HG02678 (cell line): Measurements from ENCODE around the gene XPO6.
"Not testable (repeated sequence)": the region's sequence is repeated elsewhere in the genome, so short reads cannot be mapped to it uniquely, and the experiment has no call there.

Experiments
- ATAC-seq: cut with Tn5 transposase; IDR thresholded peaks from one replicate; pipeline ENCODE4 v1.9.1; 2021; ENCODE audit warnings: mild to moderate bottlenecking, moderate library complexity; ENCODE audit not compliant: unreplicated experiment

XPO6 gene

DNA sequence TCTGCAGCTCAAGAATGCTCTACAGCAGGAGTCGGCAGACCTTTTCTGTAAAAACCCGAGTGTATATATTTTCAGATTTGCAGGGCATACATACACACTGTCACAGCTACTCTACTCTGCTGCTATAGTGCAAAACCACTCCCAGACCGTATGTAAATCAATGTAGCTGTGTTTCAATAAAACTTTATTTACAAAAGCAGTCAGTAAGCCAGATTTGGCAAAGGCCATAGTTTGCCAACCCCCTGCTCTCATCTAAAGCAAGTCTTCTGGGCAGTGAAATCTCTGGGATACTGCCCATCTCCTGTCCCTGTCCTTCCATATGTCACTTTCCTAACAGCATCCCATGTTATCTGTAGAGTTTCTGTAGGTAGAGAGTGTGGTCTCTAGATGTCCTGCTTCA lies 91.0 kb downstream of the XPO6 start:
- ATAC-seq = no peak

DNA sequence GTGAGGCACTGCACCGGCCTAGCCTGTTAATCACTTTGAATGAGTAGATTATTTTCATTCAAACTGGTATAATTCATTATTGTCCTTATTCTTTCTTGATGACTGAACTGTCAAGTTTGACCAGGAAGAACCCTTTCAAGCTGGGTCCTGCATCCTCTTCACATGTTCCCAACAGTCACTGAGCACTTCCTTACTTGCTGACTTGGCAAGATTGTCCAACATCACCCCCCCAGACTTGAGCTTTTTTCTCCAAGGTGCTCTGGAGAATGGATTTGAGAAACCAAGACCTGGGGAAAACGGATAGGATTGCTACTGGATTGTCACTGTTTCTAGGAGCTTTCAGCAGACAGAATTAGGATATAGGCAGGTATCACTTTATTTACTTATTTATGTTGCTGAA lies 93.1 kb downstream of the XPO6 start:
- ATAC-seq = no peak

DNA sequence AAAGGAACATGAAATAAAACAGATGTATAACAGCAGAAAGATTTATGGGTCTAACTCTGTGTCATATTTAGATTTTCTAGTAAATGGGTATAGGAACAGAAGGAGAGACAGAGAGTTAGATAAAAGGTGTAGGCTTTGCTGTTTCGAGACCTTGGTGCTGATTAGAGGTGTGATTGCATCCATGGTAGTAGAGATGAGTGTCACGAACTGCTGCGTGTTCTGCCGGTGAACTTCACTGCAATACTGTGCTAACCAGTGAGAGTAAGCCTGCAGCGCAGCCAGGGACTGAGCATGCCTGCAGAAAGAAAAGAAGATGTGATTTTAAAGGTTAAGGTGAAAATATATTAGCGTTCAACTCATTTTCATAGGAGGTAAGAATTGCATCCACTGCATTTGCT lies 94.6 kb downstream of the XPO6 start:
- no peak for ATAC-seq

- not testable (repeated sequence) for ATAC-seq
Observed at GRCh38 chr16:28115866-28116265, 95.9 kb downstream of the XPO6 start.

GRCh38 chr16:28112908-28113307 lies 98.9 kb downstream of the XPO6 start:
- ATAC-seq = no peak

- no peak for ATAC-seq
Observed at GRCh38 chr16:28110977-28111376, 100.8 kb downstream of the XPO6 start.

DNA sequence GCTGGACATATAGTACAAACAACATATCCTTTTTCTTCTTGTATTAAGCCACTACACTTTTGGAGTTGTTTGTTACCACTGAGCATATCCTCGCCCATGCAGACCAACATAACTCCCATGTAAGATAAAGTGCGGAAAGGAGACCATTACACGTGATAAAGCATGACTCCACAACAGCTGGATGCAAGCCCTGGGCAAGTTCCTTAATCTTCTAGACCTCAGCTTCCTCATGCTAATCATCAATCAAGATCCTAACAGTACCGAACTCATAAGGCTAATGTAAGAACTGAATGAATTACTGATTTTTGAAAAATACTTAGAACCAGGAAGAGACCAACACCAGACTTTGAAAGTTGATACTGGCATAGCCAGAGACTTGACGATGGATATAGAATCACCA lies 101.3 kb downstream of the XPO6 start:
- no peak for ATAC-seq

- ATAC-seq = no peak
Observed at GRCh38 chr16:28110074-28110473, 101.7 kb downstream of the XPO6 start.

- no peak for ATAC-seq
Observed at GRCh38 chr16:28108590-28109247, 103.0 kb downstream of the XPO6 start.

- no peak for ATAC-seq
Observed at GRCh38 chr16:28107232-28107631, 104.5 kb downstream of the XPO6 start.

GRCh38 chr16:28106467-28107215 lies 105.1 kb downstream of the XPO6 start:
- ATAC-seq = no peak

- no peak for ATAC-seq
Observed at GRCh38 chr16:28105954-28106353, 105.8 kb downstream of the XPO6 start.

DNA sequence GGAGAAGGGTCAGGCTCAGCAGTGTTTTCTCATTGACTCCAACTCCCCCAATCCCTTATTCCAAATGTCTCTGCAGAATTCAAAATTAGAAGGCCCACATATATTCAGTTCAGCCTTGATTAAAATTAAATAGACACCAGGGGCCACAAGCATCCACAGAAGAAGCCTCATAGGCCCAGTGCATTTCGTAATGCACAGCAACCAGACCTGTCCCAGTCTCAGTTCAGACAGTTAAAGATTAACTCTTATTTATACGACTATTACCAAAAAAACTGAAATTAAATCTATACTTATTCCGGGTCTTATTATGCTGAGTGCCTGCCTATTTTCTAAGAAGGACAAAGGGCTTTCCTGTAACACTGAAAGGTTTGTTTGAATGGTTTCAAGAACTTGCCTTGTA lies 106.5 kb downstream of the XPO6 start:
- ATAC-seq = no peak

- no peak for ATAC-seq
Observed at GRCh38 chr16:28104404-28104803, 107.4 kb downstream of the XPO6 start.

DNA sequence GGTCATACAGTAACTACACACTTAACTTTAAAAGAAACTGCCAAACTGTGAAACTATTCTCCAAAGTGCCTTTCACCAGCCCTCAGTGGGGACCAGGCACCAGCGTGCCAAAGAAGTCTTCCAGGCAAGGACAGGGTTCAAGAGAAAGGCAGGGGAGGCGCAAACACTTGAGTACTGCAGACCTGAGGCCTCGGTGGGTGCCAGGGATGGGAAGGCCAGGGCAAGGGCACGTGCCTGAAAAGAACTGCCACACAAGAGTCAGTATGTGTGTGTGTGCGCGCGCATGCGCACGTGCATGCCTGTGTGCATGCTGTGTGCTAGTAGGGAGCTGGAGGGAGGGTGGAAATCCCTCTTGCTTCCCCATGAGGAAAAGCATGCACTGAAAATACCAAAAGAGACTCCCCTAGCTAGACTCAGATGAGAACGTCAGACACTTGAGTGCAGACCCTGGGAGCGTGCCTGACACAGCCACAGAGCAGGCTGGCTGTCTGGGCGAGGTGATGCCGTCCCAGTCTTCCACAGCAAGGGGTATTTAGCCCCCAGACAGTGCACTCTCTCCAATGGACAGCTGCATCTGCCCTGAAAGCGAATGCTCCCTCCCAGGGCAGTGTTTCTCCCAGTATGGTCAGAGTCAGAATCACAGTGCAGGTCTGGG lies 108.1 kb downstream of the XPO6 start:
- ATAC-seq = no peak

GRCh38 chr16:28101533-28101890 lies 110.3 kb downstream of the XPO6 start:
- ATAC-seq = no peak

DNA sequence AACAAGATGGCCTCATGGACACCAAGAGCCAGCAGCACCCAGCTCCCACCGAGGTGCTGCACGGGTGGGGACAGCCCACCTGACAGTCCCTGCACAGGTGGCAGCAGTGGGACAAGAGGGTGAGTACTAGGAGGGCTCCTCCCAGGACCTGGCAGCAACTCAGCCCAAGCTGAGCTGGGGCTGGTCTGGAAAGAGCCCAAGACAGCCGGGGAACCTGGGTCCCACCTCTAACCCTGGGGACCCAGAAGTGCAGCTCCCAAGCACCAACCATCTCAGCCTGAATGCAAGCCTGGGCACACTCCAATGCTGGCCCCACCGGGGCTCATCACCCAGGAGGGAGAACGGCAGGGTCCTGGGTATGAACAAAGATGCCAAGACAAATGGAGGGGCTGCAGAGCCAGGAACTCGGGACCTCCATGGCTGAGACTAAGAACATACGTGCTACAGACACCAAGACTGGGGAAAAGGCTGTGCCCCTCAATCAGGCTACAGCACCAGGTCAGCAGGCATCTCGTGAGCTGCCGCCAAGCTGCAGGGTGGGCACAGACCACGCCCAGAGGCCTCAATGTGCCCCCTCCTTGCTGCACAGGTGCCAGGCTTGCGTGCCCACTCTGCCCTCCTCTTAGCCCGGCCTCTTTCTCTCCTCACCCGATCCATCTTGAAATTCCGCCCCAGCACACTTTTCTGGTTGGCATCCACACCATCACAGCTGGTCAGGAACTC lies 110.8 kb downstream of the XPO6 start:
- ATAC-seq = no peak

DNA sequence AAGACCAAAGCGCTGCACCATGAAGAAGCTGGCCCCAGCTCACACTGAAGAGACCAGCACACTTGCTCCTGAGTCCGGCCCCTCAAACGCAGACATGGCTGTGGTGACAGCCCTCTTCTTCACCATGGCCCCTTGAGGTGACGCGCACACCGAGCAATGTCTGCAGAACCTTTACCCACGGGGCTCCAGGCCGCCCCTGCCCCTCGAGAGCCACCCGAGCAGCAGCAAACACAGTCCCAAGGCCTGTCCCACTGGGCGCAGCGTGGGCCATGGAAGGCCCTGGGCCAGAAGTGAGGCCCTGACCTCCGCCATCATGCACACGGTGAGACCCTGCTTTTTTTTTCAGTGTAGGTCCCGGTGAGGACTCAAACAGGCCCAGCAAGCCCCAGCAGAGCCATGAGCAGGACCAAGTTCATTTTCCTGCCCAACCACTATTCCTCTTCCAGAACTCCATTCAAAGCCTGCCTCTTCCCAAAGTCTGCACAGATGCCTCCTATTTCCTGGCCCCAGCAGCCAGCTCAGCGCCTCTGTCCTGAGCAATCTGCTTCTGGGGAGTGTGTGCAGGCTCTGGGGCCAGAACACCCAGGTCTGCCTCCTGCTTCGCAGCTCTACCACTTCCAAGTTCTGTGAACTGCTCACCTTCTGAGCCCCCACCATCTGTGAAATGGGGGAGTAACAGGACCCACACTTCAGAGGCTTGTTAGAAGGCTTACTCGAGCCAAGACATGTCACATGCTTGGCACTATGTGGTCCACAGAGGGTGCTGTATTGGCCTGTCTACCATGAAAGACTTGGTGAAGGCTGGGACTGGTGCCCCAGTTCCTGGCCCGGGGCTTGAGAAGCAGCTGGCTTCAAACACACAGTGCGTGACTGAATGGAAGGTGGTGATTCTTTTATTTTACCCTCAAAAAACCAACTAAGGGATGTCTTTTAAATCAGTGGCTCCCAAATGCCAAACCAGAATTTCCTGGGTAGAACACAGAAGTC lies 112.5 kb downstream of the XPO6 start:
- ATAC-seq = no peak

DNA sequence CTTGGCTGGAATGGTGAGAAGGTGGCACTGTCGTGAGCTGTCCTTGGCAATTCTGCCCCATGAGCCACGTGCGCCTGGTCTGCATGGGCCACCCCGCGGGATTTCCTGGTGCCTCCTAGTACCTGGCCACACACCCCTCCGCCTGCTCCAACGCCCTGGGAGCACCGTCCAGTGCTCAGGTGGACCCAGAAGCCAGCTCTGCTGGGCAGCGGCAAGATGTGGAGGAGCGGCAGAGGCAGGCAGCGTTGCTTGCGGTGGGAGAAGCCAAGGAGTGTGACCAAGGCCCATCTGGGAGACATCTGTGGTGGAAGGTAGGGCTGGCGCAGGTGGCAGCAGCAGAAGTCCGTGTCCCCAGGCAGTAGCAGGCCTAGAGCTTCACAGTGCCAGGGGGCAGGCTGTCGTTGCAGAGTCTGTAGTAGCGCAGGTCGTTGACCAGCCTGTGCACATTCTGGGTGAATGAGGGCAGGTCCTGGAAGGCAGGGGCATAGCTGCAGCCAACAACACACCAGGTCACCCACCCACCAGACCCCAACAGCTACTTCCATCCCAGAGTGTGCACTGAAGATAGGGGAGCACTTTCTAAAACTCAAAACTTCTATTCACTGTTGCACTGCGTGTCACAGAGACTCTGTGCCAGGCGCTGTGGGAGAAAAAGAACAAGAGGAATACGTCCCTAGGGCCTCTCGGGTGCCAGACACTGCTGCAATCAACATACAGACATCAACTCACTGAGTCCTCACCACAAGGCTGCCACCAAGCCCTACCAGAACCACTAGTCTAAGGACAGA lies 113.4 kb downstream of the XPO6 start:
- ATAC-seq = no peak
